Hepatocyte (in vitro differentiated cells): ENCODE data around the gene DBF4B.

Experiments
- EZH2 ChIP-seq: fragments of 200-600 bp; sonication (generic); IDR thresholded peaks from 2 replicates; pipeline ENCODE4 v1.6.1; 2016; ENCODE audit warnings: antibody characterized with exemption, mild to moderate bottlenecking, borderline replicate concordance
- TF ChIP-seq, protein P1 (sequence below): fragments of 200-600 bp; sonication (generic); IDR thresholded peaks from 2 replicates; pipeline ENCODE4 v1.5.1; 2016; ENCODE audit warnings: antibody characterized with exemption, mild to moderate bottlenecking; ENCODE audit not compliant: poor library complexity

DNA sequence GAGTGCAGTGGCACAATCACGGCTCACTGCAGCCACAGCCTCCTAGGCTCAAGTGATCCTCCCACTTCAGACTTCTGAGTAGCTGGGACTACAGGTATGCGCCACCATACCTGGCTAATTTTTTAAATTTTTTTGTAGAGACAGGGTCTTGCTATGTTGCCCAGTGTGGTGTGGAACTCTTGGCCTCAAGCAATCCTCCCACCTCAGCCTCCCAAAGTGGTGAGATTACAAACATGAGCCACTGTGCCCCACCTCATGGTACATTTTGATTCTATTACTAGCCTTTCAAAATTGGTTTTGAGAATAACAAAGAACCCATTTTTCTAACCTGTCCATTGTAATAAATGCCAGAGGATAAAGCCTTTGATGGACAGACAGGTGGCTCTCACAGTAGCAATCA, 20.3 kb upstream of the DBF4B start:
- TF ChIP-seq, protein P1, sequence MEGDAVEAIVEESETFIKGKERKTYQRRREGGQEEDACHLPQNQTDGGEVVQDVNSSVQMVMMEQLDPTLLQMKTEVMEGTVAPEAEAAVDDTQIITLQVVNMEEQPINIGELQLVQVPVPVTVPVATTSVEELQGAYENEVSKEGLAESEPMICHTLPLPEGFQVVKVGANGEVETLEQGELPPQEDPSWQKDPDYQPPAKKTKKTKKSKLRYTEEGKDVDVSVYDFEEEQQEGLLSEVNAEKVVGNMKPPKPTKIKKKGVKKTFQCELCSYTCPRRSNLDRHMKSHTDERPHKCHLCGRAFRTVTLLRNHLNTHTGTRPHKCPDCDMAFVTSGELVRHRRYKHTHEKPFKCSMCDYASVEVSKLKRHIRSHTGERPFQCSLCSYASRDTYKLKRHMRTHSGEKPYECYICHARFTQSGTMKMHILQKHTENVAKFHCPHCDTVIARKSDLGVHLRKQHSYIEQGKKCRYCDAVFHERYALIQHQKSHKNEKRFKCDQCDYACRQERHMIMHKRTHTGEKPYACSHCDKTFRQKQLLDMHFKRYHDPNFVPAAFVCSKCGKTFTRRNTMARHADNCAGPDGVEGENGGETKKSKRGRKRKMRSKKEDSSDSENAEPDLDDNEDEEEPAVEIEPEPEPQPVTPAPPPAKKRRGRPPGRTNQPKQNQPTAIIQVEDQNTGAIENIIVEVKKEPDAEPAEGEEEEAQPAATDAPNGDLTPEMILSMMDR = no peak
- no peak for TF ChIP-seq EZH2
